HG02840 (cell line): ENCODE measurements around the gene NXPE3.

Experiments used
- ATAC-seq: cut with Tn5 transposase; IDR thresholded peaks from one replicate; pipeline ENCODE4 v1.9.1; 2021; ENCODE audit warnings: mild to moderate bottlenecking, moderate library complexity, moderate number of reproducible peaks; ENCODE audit not compliant: unreplicated experiment, low FRiP score

The NXPE3 gene

DNA sequence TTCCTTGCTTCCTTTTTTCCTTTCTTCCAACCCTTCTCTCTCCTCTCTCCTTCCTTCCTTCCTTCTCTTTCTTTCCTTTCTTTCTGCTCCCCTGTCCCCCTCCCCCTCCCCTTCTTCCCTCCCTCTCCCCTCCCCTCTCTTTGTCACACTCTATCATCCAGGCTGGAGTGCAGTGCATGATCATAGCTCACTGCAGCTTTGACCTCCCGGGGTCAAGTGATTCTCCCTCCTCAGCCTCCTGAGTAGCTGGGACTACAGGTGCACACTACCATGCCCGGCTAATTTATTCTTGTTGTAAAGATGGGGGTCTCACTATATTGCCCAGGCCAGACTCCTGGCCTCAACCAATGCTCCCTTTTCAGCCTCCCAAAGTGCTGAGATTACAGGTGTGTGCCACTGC, 89.0 kb downstream of the NXPE3 start:
- ATAC-seq = no peak

DNA sequence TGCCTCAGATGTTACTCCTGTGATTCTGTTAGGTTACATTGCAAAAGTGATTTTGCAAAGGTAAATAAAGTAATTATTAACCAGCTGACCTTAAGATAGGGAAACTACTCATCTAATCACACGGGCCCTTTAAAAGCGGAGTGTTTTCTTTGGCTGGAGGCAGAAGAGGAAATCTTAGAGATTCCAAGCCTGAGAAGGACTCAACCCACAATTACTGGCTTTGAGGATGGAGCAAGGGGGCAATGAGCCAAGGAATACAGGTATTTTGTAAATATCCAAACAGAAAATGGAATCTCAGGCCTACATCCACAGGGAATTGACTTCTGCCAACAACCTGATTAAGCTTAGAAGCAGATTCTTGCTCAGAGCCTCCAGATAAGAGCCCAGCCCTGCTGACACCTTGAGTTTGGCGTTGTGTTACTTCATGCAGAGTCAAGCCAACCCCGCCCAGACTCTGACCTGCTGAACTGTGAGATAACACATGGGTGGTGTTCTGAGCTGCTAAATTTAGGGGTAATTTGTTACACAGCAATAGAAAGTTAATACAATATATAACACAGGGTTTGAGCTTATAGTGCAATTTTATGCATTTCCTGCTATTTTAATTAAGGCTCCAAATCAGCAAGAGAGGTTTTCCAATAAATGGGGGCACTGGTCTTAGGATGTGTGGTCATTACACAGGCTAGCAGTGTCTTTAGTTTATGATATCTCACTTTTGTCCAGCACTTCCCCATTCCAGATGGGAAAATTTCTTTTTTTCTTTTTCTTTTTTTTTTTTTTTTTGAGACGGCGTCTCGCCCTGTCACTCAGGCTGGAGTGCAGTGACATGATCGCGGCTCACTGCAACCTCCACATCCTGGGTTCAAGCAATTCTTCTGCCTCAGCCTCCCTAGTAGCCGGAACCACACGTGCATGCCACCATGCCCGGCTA, 89.8 kb downstream of the NXPE3 start:
- no peak for ATAC-seq

DNA sequence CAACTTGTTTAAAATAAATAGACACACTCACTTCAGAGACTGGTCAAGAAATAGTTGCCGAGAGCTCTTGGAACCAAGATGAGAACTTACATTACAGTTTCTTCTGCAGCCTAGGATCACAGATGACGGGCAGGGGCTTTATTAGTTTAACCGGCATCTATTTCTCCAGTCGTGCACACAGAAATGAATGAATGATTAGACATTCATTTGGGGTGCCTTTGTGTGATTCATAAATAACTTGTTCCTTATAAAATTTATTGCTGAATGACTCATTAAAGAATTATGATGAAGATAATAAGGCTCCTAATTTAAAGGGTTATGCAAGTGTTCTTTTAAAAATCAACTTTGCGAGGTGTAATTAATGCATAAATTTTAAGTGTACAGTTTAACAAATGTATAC, 91.1 kb downstream of the NXPE3 start:
- no peak for ATAC-seq

DNA sequence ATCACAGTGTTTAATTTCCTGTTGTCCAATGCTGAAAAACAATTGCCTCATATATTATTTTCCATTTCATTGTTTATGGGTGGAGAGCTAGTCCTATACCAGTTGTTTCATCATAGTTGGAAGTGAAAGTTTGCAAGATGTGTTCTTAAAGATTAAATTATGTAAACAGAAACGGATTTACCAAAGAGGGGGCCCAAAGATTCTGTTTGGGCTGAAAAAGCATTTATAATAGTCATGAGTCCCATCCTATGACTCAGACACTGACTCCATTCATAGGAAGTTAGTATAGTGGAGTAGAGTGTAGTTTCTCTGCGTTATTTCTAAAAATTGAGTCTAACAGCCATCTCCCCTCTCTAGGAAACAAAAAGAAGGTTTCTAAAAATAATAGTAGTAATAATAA, 94.6 kb downstream of the NXPE3 start:
- ATAC-seq = no peak

DNA sequence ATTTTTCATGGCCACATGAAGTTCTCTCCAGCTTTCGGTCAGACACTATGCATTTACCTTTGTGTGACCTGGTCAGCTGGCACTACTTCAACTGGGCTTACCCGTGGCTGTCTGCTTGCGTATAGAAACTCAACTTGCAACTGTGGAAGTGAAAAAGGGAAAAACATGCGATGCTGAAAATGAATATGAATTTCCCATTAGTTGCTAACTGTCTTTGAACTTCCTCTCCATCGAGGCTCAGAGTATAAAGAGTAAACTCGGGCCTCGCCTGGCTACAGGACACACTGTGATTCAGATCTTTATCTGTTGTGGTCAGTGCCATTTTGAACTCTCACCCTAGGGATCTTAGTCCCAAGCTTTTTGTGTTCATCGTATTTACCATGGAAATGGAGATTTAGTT, 97.1 kb downstream of the NXPE3 start:
- ATAC-seq = no peak
